ENCODE results near the gene HS3ST5. TPM values are rescaled to one million over a fixed set of nuclear protein-coding genes. Genes with fewer than 3 reads are reported as not detected.

Gene HS3ST5
- total and polyA plus RNA-seq, 10 donors = not detected

GRCh38 chr6:114106020-114106419 is 236.8 kb downstream of the HS3ST5 start:
- Histone ChIP-seq H3K9me3 (no peaks in the 10 kb centered on the region), H3K27ac (no peak overlapping the region), H3K4me1 (no peaks in the 10 kb centered on the region), H3K36me3 (no peaks in the 10 kb centered on the region), H3K27me3 (replicated peaks in 1 of 7) (no peaks in the 10 kb centered on the region), H3K4me3 (no peak overlapping the region)
- DNase-seq = no peak
- 71 to 90% (median 85%) methylated on average over 3 of the region's 3 CpGs for WGBS, 5 donors
- no peak for TF ChIP-seq CTCF (IDR thresholded peaks at IDR 0.05 in 8 of 11, conservative IDR thresholded peaks at IDR 0.05 in 3 of 11)
- TF ChIP-seq POLR2A (IDR thresholded peaks at IDR 0.05) = no peak
- TF ChIP-seq POLR2AphosphoS5 (IDR thresholded peaks at IDR 0.05) = no peak
- intact Hi-C loops (cut with DNase I; ENCODE audit: low total_unique reads) = no loop called here

GRCh38 chr6:114101255-114101654 is 241.6 kb downstream of the HS3ST5 start:
- Histone ChIP-seq H3K9me3 (no peaks in the 10 kb centered on the region), H3K27ac (no peak overlapping the region), H3K36me3 (no peaks in the 10 kb centered on the region), H3K27me3 (replicated peaks in 1 of 7) (peaks cover 0 to 2% (median 0%) of the 10 kb centered on the region in 7 donors), H3K4me3 (no peak overlapping the region), H3K4me1 (no peaks in the 10 kb centered on the region)
- intact Hi-C loops (cut with DNase I; ENCODE audit: low total_unique reads) = no loop called here
- DNase-seq = no peak
- TF ChIP-seq POLR2AphosphoS5 (IDR thresholded peaks at IDR 0.05) (no peak), CTCF (IDR thresholded peaks at IDR 0.05 in 8 of 11, conservative IDR thresholded peaks at IDR 0.05 in 3 of 11) (no peak), POLR2A (IDR thresholded peaks at IDR 0.05) (no peak)
- WGBS, 5 donors = 43 to 52% (median 51%) methylated on average over 1 of the region's 1 CpG

GRCh38 chr6:114100215-114100994 is 242.4 kb downstream of the HS3ST5 start:
- H3K9me3 ChIP-seq = no peaks in the 10 kb centered on the region
- WGBS, 5 donors = 68 to 79% (median 78%) methylated on average over 10 of the region's 10 CpGs
- peaks cover 0 to 10% (median 0%) of the 10 kb centered on the region in 7 donors for H3K27me3 ChIP-seq (replicated peaks in 1 of 7)
- no peak overlapping the region for H3K27ac ChIP-seq
- no peak overlapping the region for H3K4me3 ChIP-seq
- intact Hi-C loops (cut with DNase I; ENCODE audit: low total_unique reads) = no loop called here
- DNase-seq = no peak
- H3K4me1 ChIP-seq = no peaks in the 10 kb centered on the region
- TF ChIP-seq CTCF (IDR thresholded peaks at IDR 0.05 in 8 of 11, conservative IDR thresholded peaks at IDR 0.05 in 3 of 11) (no peak), POLR2A (IDR thresholded peaks at IDR 0.05) (no peak), POLR2AphosphoS5 (IDR thresholded peaks at IDR 0.05) (no peak)
- H3K36me3 ChIP-seq = no peaks in the 10 kb centered on the region

GRCh38 chr6:114096561-114097172 is 246.2 kb downstream of the HS3ST5 start:
- DNase-seq = no peak
- 0 to 4% (median 2%) methylated on average over 2 of the region's 2 CpGs for WGBS, 5 donors
- intact Hi-C loops (cut with DNase I; ENCODE audit: low total_unique reads) = loop anchor here (5.0 kb wide), 1 partner anchor 206 kb away; no protein-coding TSS in a partner anchor

More at GRCh38 chr6:114096561-114097172, 246.2 kb downstream of the HS3ST5 start:
- no peak overlapping the region for H3K4me3 ChIP-seq
- H3K9me3 ChIP-seq = no peaks in the 10 kb centered on the region
- H3K27ac ChIP-seq = no peak overlapping the region
- H3K36me3 ChIP-seq = no peaks in the 10 kb centered on the region
- H3K4me1 ChIP-seq = no peaks in the 10 kb centered on the region
- H3K27me3 ChIP-seq (replicated peaks in 1 of 7) = peaks cover 0 to 11% (median 0%) of the 10 kb centered on the region in 7 donors
- TF ChIP-seq CTCF (IDR thresholded peaks at IDR 0.05 in 8 of 11, conservative IDR thresholded peaks at IDR 0.05 in 3 of 11) (peak in 9 of 11 experiments; percentile 42 to 73 (median 58)), POLR2A (IDR thresholded peaks at IDR 0.05) (no peak)
